ENCODE results near the gene TCF7L2.

DNA sequence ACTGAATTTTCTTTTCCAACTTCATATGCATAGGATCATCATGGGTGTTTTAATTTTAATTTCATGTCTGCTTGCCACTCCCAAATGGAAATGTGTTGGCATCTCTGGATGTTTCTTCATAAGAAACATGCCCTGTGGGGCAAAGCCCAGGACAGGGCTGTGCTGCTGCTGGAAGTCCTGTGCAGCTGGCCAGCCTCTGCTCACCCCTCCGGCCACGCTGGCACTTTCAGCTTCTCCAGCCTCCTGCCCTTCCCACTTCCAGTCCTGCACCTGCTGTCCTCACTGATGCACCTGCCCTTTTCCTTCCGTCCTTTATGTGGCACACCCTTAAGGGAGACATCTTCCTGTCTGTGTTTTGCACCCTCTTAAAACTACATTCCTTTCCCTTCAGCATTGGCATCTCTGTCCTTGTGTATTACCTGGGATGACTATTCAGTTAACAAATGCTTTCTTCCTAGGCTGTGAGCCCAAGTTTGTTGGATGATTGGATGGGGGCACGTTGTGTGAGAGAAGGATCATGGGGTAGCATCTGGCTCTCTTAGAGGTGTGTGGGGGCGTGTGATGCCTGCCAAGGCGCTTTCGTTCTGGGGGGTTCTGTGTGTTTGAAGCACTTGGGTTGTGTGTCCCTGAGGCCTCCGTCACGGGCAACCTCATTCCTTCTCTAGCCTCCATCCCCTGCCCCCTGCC is 56.8 kb downstream of the TCF7L2 start:
- no peak for TF ChIP-seq POLR2AphosphoS5 (IDR thresholded peaks at IDR 0.05; ENCODE audit: insufficient read depth in 1 of 2, low read depth in 1 of 2)
- no peak for TF ChIP-seq POLR2A (IDR thresholded peaks at IDR 0.05)
- TF ChIP-seq, protein P1, sequence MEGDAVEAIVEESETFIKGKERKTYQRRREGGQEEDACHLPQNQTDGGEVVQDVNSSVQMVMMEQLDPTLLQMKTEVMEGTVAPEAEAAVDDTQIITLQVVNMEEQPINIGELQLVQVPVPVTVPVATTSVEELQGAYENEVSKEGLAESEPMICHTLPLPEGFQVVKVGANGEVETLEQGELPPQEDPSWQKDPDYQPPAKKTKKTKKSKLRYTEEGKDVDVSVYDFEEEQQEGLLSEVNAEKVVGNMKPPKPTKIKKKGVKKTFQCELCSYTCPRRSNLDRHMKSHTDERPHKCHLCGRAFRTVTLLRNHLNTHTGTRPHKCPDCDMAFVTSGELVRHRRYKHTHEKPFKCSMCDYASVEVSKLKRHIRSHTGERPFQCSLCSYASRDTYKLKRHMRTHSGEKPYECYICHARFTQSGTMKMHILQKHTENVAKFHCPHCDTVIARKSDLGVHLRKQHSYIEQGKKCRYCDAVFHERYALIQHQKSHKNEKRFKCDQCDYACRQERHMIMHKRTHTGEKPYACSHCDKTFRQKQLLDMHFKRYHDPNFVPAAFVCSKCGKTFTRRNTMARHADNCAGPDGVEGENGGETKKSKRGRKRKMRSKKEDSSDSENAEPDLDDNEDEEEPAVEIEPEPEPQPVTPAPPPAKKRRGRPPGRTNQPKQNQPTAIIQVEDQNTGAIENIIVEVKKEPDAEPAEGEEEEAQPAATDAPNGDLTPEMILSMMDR (IDR thresholded peaks at IDR 0.05), result no peak
